HAP-1 (cell line): Measurements from ENCODE around the gene KRTAP10-8.

Experiments
- DNase-seq, 2 experiments: peaks; one replicate each; pipeline ENCODE4 v3.0.0-alpha.2; 2016 to 2020; ENCODE audit warnings: low spot score in 2 of 2
- H3K27me3 ChIP-seq: fragments of 250-450 bp; sonication (Bioruptor Pico); 2 replicates; pipeline ENCODE4 v1.5.1; 2020; ENCODE audit warnings: low read depth, mild to moderate bottlenecking, moderate library complexity
- H3K36me3 ChIP-seq: fragments of 250-450 bp; sonication (Bioruptor Pico); replicated peaks from 2 replicates; pipeline ENCODE4 v1.5.1; 2020; ENCODE audit warnings: mild to moderate bottlenecking
- H3K4me1 ChIP-seq: fragments of 250-450 bp; sonication (Bioruptor Pico); 2 replicates; pipeline ENCODE4 v1.5.1; 2020; ENCODE audit warnings: mild to moderate bottlenecking
- H3K4me3 ChIP-seq: fragments of 250-450 bp; sonication (Bioruptor Pico); 2 replicates; pipeline ENCODE4 v1.5.1; 2020; ENCODE audit warnings: mild to moderate bottlenecking, moderate library complexity
- H3K9me3 ChIP-seq: fragments of 250-450 bp; sonication (Bioruptor Pico); 2 replicates; pipeline ENCODE4 v1.5.1; 2020; ENCODE audit warnings: mild to moderate bottlenecking, moderate library complexity
- in situ Hi-C: fragments of 300-500 bp; cut with MboI; formaldehyde crosslinking; loops from 3 replicates; pipeline ENCODE4 v1.14.3; 2020; ENCODE audit warnings: low sequenced_read_pairs, inconsistent platforms, mixed read lengths

KRTAP10-8 gene, protein sequence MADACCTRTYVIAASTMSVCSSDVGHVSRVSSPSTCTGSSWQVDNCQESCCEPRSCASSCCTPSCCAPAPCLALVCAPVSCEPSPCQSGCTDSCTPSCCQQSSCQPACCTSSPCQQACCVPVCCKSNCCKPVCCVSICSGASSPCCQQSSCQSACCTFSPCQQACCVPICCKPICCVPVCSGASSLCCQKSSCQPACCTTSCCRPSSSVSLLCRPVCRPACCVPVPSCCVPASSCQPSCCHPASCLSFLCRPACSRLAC

DNA sequence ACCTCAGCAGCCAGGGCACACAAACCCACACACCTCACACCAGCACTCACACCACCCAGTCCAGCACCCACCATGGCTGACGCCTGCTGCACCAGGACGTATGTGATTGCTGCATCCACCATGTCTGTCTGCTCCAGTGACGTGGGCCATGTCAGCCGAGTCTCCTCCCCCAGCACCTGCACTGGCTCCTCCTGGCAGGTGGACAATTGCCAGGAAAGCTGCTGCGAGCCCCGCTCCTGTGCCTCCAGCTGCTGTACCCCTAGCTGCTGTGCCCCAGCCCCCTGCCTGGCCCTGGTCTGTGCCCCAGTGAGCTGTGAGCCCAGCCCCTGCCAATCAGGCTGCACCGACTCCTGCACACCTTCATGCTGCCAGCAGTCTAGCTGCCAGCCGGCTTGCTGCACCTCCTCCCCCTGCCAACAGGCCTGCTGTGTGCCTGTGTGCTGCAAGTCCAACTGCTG is at the start of gene KRTAP10-8:
KRTAP10-8 (plus strand) TSS at position 51 of the 458 bp plus-strand sequence; CDS start at position 73, 22 bp downstream.
- no peak for DNase-seq
- no peaks in the 10 kb centered on the region for H3K27me3 ChIP-seq
- no peaks in the 10 kb centered on the region; the same call in 1 of the 2 replicates for H3K9me3 ChIP-seq
- in situ Hi-C loops = no loop called here
- no peaks in the 10 kb centered on the region for H3K4me1 ChIP-seq
- H3K36me3 ChIP-seq = no peaks in the 10 kb centered on the region
- no peak within 1 kb of the TSS for H3K4me3 ChIP-seq

DNA sequence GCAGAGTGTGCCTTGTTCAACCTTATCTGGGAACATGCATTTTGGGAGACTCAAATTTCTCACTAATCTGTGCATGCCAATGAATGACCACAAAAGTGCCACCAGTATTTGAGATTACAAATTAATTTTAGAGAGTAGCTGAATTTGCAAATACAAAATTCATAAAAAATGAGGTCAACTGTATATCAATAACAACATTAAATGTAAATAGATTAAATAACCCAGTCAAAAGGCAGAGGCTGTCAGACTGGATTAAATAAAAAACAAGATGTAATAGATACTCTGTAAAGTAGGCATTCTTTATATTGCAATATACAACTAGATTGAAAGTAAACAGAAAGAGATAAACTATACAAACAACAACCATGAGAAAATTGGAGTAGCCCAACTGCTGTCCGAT is 47.8 kb upstream of the KRTAP10-8 start:
- H3K4me3 ChIP-seq = no peak overlapping the region
- H3K9me3 ChIP-seq = no peaks in the 10 kb centered on the region
- no peaks in the 10 kb centered on the region; the same call in 1 of the 2 replicates for H3K27me3 ChIP-seq
- H3K4me1 ChIP-seq = no peaks in the 10 kb centered on the region
- in situ Hi-C loops = no loop called here
- no peak for DNase-seq
- H3K36me3 ChIP-seq = no peaks in the 10 kb centered on the region

DNA sequence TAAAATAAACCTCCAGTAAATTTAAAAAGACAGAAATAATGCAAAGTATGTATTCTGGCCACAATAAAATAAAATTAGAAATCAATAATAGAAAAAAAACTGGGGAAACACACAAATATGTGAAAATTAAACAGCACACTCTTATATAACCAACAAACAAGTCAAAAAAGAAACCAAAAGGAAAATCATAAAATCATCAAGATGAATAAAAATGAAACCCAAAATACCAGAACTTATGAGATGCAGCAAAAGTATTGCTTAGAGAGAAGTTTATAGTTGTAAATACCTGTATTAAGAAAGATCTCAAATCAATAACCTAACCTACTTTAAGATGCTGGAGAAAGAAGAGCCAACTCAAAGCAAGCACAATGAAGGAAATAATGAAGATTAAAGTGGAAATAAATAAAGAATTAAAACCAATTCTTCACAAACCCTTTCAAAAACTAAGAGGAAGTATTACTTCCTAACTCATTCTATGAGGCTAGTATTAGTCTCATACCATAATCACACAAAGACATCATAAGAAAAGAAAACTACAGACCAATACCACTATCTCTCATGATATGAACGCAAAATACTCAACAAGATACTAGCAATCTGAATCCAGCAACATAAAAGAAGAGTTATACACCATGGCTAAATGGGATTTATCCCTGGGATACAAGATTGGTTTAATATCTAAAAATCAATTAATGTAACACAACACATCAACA is 46.8 kb upstream of the KRTAP10-8 start:
- Histone ChIP-seq H3K4me1 (no peaks in the 10 kb centered on the region), H3K4me3 (no peak overlapping the region), H3K27me3 (no peaks in the 10 kb centered on the region; the same call in 1 of the 2 replicates), H3K36me3 (no peaks in the 10 kb centered on the region), H3K9me3 (no peaks in the 10 kb centered on the region)
- DNase-seq = no peak
- in situ Hi-C loops = no loop called here

DNA sequence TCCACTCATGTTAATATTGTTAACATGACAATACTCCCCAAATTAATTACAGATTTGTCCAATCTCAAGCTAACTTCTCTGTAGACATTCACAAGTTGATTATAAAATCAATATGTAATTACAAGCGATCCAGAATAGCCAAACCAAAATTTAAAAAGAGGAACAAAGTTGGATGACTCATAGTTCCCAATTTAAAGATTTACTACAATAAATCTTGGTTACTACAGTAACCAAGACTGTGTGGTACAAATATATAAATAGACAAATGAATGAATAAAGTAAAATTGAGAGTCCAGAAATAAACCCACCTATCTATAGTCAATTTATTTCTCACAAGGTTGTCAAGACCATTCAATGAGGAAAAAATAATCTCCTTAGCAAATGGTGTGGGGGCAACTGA is 45.5 kb upstream of the KRTAP10-8 start:
- Histone ChIP-seq H3K27me3 (no peaks in the 10 kb centered on the region), H3K4me1 (no peaks in the 10 kb centered on the region), H3K36me3 (no peaks in the 10 kb centered on the region), H3K4me3 (no peak overlapping the region), H3K9me3 (no peaks in the 10 kb centered on the region)
- DNase-seq = no peak
- in situ Hi-C loops = no loop called here

DNA sequence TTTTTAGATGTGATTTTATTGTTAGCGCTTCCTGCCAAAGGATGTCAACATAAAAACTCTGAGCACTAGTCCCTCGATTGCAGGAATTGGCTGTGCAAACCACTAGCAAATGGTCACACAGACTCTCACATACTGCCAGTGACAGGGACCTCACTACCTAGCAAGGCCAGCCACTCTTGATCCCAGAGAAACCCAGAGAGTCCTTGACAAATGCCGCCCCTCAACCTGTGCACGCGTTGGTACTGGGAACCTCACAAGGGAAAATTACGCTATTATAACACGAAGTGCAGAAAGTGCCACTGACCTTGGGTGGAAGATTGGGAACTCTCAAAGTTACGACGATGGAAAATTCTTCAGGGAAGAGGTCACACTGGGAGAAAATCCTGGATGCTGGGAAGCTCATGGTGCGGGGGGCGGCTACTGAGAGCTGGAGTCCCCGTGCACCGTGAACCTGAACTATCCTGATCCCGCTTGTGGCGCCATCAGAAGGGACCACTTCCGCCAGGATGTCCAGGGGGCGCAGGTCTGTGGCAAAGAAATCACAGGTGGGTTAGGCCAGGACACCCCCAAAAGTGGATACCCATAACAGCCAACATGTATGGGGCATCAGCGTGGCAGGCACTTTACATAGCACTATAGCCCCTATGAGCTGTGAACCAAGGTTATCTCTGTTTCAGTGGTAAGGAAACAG is 44.3 kb upstream of the KRTAP10-8 start:
- Histone ChIP-seq H3K9me3 (no peaks in the 10 kb centered on the region), H3K4me3 (no peak overlapping the region), H3K27me3 (no peaks in the 10 kb centered on the region), H3K4me1 (no peaks in the 10 kb centered on the region), H3K36me3 (no peaks in the 10 kb centered on the region)
- in situ Hi-C loops = no loop called here
- no peak for DNase-seq

DNA sequence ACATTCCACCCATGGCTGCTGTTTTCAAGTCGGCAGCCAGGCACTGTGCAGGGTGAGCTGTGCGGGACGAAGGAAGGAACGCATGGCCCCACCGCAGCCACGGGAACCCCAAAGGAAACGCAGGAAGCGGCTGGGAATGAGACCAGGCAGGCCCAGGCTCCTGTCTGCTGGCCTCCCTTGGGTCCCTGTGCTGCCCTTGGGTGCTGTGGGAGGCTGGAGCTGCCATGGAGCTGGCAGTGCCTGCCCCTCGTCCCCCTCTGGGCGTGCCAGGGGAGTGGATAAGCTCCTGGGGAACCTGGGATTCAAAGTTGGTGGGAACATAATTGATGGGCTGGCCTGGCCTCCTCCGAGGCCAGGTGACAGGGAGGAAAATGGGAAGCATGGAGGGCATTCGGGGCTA is 43.6 kb upstream of the KRTAP10-8 start:
- H3K9me3 ChIP-seq = no peaks in the 10 kb centered on the region
- in situ Hi-C loops = no loop called here
- no peaks in the 10 kb centered on the region for H3K4me1 ChIP-seq
- no peak for DNase-seq
- H3K27me3 ChIP-seq = no peaks in the 10 kb centered on the region
- H3K36me3 ChIP-seq = no peaks in the 10 kb centered on the region
- no peak overlapping the region for H3K4me3 ChIP-seq

DNA sequence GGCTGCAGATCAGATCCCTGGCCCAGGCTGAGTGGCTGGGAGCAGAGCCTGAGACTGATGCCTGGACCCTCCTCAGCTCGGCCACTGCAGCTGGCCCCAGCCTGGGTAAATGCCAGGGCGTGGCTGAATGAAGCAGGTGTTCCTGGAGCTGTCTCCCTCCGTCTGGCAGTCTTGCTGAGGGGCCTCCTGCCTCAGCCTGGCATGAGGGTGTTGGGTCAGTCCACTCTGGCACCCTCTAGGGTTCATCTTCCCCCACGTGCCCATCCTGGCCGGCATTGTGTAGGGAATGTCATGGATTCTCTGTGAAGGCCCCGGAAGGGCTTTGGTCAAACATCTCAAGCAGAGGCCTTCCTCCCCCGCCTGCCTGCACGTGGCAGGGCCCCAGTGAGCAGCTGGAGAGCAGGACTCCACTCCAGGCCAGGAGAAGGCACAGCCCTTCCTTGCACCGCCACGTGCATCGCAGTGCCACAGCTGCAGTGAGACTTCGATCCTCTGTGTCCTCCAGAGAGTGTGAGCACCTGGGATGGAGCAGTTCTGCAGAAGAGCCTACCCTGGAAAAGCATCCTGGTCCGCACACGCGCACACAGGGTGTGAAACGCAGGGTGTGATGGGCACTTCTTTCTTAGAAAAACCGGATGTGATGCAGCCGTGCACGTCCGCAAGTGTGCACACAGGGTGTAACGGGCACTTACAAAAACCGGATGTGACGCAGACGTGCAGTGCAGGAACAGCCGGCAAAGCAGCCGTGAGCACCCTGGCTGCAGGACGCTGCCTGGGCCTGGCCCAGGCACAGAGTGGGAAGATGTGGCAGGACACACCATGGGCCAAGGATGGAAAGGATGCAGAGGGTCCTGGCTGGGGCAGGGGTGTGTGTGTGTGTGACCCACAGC is 43.0 kb upstream of the KRTAP10-8 start:
- H3K4me3 ChIP-seq = no peak overlapping the region
- in situ Hi-C loops = no loop called here
- H3K9me3 ChIP-seq = no peaks in the 10 kb centered on the region
- no peaks in the 10 kb centered on the region for H3K4me1 ChIP-seq
- no peaks in the 10 kb centered on the region for H3K36me3 ChIP-seq
- DNase-seq = no peak
- H3K27me3 ChIP-seq = no peaks in the 10 kb centered on the region

DNA sequence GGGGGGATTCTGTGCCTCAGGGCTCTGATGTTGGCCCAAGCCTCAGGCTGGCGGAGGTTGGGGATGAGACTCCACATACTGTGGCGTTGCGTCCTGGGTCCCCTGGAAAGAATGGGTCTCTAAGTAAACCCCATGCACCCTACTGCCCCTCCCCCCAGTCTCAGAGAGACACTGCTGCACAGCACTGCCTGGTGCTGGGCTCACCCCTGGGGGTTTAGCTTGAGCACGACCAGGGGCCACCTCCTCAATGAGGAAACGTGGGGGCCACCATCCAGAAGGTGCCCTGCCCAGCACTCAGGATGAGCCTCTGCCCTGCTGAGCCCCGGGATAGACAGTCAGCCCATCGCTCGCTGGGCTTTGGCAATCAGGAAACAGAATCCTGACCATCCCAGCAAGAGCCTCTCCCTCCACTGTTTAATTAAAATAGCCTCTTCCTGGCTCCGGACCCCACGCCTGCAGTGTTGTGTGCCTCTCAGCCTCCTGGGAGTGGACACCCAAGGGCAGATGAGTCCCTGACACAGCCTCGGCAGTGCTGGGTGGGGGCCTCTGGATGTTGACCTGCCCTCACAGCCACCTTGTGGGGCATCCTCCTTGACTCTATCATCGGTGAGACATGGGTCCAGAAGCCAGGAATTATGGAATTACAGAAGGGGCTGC is 41.9 kb upstream of the KRTAP10-8 start:
- no peak for DNase-seq
- no peaks in the 10 kb centered on the region for H3K9me3 ChIP-seq
- no peak overlapping the region for H3K4me3 ChIP-seq
- H3K27me3 ChIP-seq = no peaks in the 10 kb centered on the region
- H3K4me1 ChIP-seq = no peaks in the 10 kb centered on the region
- in situ Hi-C loops = no loop called here
- H3K36me3 ChIP-seq = no peaks in the 10 kb centered on the region

DNA sequence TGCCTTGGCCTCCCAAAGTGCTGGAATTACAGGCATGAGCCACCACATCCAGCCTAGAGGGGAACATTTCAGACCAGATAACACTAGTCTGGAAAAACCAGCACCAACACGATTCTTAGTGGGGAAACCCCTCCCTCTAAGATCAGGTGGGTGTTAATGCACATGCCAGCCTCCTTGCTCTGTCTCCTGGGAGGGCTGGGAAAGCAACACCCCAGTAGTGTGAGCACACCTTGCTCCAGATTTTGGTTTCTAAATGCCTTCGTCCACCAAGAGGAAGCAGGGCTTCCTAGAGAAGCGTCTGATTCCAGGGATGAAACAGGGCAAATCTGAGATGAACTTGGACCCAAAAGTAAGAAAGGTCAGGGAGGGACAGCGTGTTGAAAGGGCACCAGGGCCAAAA is 40.6 kb upstream of the KRTAP10-8 start:
- Histone ChIP-seq H3K9me3 (no peaks in the 10 kb centered on the region), H3K27me3 (no peaks in the 10 kb centered on the region), H3K36me3 (no peaks in the 10 kb centered on the region), H3K4me1 (no peaks in the 10 kb centered on the region), H3K4me3 (no peak overlapping the region)
- no peak for DNase-seq
- in situ Hi-C loops = no loop called here

DNA sequence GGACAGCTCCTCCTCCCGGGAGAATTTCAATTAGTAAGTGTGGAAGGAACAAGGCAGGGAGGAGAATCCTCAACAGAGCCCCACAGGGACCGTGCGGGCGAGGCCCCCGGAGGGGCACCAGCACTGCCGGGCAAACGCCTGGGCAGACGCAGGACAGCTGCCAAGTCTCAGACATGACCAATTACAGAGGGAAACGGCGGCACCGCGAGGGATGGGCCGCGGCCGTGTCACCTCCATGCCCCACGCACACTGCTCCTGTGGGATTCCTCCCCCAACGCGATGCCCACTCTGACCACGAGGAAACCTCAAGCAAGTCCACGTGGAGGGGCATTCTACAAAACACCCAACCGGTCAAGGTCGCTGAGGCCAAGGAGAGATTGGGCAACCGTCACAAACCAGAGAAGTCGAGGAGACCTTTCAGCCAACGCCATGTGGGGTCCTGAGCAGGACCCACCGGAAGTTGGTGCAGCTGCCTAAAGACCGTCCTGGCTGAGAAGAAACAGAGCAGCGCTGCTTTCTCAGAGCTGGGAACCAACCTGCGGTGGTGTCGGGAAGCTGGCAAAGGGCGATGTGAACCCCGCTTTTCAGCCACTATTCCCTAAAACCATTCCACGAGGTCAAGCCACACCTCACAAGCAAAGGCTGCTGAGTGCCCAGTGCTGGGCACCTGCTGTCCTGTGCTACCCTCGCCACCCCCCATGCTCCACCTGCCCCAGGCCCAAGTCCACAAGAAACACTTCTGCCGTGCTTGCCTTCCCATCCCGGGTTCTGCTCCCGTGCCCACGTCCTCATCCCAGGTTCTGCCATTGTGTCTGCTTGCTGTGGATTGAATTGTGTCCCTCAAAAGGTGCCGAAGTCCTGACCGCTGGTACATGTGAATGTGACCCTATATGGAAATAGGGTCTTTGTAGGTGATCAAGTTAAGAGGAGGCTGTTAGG is 39.8 kb upstream of the KRTAP10-8 start:
- H3K9me3 ChIP-seq = no peaks in the 10 kb centered on the region
- in situ Hi-C loops = no loop called here
- DNase-seq = no peak
- no peaks in the 10 kb centered on the region for H3K4me1 ChIP-seq
- H3K36me3 ChIP-seq = no peaks in the 10 kb centered on the region
- no peaks in the 10 kb centered on the region for H3K27me3 ChIP-seq
- H3K4me3 ChIP-seq = no peak overlapping the region

DNA sequence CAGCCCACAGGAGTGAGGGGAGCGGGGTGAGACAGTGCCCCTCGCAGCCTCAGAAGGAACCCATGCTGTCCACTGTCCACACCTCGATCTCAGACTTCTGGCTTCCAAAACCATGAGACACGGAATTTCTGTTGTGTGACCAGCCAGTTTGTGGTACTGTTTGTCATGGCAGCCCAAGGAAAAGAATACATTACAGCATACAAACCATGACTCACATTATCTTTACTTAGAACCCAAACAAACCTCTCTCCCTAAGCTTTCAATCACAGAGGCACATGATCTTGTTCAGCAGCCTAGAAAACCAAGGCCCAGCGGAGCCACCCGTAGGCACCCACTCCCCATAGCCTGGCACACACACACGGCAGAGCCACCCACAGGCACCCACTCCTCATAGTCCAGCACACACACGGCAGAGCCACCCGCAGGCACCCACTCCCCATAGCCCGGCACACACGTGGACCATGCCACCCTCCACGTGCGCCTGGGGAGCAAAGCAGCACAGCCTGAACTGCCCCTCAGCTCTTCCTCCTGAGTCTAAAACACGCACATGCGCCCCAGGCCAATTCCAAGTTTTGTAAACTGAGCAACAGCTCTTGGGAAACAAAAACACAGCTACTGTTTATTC is 38.8 kb upstream of the KRTAP10-8 start:
- H3K27me3 ChIP-seq = no peaks in the 10 kb centered on the region
- no peaks in the 10 kb centered on the region for H3K4me1 ChIP-seq
- no peaks in the 10 kb centered on the region for H3K9me3 ChIP-seq
- H3K36me3 ChIP-seq = no peaks in the 10 kb centered on the region
- DNase-seq = no peak
- H3K4me3 ChIP-seq = no peak overlapping the region
- in situ Hi-C loops = no loop called here
